GM21515 (cell line): ENCODE data around the gene UBE2C.
"Not testable (repeated sequence)": the region's sequence is repeated elsewhere in the genome, so short reads cannot be mapped to it uniquely, and the experiment has no call there.

Experiments
- ATAC-seq: cut with Tn5 transposase; IDR thresholded peaks from one replicate; pipeline ENCODE4 v1.9.1; 2021; ENCODE audit not compliant: unreplicated experiment

The UBE2C gene

DNA sequence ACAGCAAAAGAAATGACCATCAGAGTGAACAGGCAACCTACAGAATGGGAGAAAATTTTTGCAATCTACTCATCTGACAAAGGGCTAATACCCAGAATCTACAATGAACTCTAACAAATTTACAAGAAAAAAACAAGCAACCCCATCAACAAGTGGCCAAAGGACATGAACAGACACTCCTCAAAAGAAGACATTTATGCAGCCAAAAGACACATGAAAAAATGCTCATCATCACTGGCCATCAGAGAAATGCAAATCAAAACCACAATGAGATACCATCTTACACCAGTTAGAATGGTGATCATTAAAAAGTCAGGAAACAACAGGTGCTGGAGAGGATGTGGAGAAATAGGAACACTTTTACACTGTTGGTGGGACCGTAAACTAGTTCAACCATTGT, 14.9 kb upstream of the UBE2C start:
- not testable (repeated sequence) for ATAC-seq

DNA sequence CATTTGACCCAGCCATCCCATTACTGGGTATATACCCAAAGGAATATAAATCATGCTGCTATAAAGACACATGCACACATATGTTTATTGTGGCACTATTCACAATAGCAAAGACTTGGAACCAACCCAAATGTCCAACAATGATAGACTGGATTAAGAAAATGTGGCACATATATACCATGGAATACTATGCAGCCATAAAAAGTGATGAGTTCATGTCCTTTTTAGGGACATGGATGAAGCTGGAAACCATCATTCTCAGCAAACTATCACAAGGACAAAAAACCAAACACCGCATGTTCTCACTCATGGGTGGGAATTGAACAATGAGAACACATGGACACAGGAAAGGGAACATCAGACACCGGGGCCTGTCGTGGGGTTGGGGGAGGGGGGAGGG, 14.5 kb upstream of the UBE2C start:
- not testable (repeated sequence) for ATAC-seq

DNA sequence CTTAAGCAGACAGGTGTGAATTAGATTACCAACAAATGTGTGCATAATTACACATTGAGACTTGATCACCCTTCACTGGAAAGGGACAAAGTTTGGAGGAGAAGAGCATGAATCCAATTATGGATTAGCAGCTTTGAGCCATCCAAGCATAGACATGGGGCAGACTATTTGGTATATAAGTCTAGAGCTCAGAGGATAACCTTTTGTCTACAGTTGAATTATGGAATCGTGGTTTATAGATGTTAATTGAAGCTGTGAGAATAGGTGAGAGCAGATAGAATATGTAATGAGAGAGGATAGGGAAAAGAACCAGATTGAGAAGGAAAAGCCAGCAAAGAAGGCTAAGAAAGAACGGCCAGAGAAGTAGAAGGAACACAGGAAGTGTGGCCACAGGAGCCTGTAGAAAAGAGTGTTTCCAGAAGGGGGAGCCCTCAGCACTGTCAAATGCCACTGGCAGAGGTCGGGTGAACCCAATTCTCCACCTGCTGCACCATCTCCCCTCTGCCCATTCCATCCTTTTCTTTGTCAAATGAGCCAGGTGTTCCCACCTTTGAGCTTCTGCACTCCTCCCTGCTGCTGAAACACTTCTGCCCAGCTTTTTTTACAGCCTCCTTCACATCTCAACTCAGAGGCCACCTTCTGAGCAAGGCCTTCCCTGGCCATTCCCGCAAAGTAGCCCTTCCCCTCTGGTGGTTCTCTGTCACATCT, 13.4 kb upstream of the UBE2C start:
- ATAC-seq = no peak

DNA sequence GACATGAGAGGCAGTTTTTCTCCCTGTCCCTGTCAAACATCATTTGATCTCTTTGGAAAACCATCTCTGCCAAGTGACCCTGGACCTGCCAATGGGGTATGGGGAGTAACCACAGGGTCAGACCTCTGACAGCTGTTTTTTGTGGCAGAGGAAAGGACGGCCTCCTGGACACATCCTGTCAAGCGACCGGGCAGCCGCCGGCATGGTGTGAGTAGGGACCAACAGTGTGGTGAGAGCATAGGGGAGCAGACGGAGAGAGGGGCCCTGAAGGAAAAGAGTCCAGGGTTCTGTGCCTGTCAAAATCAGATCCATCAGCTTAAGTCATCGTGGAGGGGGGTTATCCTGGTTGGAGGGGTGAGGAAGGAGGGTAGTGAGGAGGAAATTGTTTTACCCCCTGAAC, 10.6 kb upstream of the UBE2C start:
- ATAC-seq = no peak

DNA sequence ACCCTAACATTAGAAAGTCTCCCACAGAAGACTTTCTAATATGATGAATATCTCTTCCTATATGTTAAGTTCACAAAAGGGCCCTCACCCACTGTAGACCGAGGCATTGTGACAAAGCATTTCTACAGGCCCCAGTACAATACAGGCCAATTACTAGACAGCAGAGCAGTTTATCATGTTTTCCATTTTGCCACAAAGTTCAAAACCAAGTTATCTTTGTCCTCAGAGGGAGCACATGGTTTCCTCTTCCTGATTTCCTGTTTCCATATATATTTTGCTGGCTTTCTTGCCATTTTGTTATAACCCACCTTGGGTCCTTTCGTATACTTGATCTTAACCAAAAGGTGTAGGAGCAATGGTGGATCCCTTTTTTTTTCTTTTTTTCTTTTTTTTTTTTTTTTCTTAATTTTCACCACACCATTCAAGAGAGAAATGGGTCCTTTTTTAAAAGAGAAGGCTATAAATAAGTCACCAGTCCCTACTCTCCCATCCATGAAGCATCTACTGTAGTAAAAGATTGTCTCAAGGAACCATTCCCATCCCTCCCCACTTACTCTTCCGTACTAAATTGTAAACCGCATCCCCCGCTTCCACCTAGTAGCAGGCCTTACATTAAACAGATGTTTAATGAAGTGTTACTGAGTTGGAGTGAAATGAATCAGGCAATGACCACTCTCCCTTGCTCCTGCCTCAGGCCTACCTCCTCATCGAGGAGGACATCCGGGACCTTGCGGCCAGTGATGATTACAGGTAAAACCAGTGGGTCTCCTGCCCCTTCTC, 2.1 kb upstream of the UBE2C start:
- ATAC-seq = no peak

DNA sequence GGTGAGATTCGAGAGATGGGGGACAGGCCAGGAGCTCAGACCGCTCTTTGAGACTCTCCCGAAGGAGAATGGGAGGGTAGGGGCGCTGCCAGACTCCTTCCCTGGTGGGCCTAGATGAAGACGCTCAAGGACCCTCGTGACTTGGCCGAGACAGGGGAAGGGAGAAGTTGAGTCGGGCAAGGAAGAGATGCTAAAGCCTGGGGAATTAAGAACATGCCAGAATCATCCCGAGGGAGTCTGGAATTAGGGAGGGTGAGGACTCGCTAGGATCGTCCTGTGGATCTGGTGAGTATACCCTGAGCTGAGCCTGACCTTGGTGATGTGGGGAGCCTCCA, 529 bp downstream of the UBE2C start:
- no peak for ATAC-seq

DNA sequence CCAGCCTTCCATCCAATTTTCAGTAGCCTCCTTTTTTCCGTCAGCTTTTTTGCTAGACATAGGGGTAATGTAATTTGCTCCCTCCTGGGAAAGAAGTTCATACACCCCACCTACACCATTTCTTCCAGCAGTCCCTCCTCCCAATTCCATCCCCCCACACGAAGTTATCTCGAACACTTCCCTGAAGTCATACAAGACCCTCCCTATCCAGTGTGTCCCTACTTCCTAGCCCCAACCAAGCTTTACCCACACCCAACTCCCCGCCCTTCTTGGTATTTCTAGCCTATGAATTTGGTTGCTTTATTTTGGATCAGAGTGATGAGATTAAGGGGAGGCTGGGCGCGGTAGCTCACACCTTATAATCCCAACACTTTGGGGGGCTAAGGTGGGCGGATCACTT, 1.0 kb downstream of the UBE2C start:
- ATAC-seq = no peak

DNA sequence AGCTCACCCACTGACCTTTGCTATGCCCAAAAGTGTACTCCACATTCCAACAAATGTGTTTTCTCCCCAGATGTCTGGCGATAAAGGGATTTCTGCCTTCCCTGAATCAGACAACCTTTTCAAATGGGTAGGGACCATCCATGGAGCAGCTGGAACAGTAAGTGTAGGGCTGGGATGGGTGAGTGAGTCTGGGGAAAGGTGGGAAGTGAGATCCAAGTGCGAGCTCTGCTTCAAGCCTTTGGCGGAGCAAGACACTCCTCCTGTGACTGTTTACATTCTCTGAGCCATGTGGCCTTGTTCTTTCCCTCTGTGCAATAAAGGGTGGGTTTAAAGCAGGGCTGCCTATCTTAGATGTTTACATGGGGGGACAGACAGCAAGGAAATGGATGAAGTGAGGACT, 1.9 kb downstream of the UBE2C start:
- no peak for ATAC-seq

DNA sequence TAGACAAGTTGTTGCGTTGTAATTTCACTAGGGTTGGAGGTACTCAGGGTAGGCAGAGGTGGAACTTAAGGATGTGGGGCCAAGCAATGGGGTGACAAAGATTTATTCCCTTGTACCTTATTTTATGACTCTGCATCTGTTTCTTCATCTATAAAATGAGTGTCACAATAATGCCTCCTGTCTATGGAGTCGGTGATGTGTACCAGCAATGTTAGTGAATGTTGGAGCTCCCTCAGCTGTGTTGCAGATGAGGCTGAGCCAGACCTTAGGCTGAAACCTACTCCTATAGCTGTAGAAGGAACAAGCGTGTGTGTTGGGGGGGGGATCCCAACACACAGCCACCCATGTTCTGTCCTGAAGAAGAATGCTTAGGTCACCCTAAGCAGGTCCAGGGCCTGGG, 4.5 kb downstream of the UBE2C start:
- no peak for ATAC-seq

DNA sequence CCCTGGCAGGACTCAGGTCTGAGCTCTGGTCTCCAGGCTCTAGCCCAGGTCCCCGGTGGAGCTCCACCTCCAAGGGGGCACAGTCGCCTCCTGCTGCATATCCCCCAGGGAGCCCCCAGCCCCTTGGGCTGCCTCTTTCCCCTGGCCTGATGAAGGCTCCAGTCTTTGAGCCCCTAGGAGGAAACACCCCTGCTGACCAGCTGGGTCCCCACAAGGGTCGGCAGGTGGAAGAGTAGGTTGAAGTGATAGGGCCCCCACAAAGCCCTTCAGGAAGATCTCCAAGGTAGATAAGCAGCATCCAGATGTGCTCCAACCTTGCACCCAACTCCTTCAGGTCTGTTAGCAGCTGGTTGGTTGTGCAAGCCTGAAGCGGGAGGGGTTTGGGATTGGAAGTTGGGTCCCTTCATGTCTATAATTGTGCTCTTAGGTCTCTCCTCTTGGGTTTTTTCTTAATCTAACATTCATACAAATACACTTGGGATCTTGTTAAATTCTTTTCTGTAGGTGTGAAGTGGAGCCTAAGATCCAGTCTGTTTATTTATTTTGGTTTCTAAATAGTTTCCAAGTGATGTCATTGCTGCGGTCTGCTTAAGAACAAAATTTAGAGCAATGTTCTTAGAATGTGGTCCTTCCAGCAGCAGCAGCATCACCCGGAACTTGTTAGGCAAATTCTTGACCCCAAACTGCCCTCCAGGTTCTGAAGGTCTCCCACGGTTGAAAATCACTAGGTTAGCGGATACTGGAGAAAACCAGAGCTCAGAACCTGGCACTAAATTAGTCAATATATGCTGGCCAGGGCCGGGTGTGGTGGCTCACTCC, 5.1 kb downstream of the UBE2C start:
- ATAC-seq = no peak

DNA sequence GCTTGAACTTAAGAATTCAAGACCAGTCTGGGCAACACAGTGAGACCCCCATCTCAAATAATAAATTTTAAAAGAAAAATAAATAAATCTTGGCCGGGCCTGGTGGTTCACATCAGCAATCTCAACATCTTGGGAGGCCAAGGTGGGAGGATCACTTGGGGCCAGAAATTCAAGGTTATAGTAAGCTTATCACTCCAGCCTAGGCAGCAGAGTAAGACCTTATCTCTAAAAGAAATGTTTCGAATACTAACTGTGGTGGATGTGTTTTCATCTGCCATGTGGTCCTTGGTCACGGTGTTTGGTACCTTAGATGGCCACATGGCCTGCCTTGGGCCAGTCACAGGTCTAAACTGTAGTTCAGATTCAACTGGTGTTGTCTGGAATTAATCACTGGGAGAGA, 5.8 kb downstream of the UBE2C start:
- no peak for ATAC-seq

DNA sequence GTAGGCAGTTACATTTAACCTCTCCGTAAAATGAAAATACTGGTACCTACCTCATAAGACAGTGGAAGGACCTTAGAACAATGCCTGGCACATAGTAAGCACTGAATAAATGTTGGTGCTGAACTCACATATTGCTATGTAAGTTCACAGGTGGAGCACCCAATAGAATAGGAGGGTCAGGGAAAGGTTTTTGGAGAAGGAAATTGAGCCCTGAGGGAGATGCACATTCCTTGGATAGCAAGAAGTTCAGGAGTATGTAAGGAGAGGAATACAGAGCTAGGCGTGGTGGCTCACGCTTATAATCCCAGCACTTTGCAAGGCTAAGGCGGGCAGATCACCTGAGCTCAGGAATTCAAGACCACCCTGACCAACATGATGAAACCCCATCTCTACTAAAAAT, 7.0 kb downstream of the UBE2C start:
- no peak for ATAC-seq

DNA sequence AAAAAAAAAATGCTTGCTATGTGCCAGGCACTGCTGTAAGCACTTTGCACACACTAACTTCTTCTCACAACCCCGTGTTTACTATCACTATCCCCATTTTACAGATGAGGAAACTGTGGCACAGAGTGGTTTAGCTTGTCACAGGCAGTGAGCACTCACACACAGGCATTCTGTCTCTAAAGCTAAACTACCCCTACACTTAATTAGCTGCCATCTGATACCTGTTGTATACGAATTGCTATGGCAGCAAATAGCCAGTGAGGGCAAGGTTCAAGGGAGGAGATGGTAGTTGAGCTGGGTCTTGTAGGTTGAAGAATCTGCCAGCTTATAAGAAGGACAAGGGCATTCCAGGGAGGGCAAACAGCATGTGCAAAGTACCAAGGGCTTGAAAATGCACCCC, 9.5 kb downstream of the UBE2C start:
- ATAC-seq = no peak

DNA sequence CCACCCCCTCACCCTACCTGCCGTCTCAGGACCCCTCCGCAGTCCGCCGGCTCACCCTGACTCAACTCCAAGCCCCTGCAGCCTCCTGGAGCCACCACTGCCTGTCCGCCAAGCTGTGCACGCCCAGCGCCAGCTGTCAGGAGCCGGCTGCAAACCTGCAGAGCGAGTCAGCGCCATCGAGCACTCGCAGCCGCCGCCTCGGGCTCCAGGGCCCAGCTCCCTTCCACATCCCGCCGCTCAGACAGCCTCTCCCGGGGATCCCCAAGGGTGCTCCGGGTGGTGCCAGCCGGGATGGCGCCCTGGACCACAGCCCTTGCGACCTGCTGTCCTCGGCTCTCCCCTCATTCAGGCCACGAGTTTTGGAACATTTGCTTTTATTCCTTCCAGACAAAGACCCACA, 10.4 kb downstream of the UBE2C start:
- no peak for ATAC-seq

DNA sequence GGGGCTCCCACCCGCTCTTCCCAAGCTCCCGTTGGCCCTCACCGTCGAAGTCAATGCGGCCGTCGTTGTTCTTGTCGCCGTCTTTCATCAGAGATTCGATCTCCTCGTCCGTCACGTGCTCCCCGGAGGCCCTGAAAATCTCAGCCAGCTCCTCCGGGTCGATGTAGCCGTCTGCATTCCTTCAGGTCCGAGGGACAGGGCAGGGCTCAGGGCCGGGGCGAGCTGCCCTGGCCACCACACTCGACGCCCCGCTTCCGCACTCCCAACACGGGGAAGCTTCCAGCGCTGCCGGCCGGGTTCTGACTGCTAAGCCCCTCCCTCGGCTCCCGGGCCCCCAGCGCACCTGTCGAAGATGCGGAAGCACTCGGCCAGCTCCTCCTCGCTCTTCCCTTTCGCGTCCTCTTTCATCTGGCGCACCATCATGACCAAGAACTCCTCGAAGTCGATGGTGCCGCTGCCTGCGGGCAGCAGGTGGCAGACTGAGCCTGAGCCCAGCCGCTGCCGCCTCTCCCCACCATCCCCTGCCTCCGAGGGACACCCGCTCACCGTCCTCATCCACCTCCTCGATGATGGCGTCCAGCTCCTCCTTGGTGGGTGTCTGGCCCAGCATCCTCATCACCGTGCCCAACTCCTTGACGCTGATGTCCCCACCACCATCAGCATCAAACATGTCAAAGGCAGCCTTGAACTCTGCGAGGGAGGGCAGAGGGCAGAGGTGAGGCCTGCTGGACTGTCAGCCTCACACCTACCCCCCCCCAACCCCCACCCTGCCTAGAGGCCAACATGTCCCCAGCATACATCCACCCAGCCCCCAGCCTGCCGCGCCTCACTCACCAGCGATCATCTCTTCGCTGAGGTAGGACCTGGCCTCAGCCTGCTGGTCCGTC, 11.7 kb downstream of the UBE2C start:
- no peak for ATAC-seq

DNA sequence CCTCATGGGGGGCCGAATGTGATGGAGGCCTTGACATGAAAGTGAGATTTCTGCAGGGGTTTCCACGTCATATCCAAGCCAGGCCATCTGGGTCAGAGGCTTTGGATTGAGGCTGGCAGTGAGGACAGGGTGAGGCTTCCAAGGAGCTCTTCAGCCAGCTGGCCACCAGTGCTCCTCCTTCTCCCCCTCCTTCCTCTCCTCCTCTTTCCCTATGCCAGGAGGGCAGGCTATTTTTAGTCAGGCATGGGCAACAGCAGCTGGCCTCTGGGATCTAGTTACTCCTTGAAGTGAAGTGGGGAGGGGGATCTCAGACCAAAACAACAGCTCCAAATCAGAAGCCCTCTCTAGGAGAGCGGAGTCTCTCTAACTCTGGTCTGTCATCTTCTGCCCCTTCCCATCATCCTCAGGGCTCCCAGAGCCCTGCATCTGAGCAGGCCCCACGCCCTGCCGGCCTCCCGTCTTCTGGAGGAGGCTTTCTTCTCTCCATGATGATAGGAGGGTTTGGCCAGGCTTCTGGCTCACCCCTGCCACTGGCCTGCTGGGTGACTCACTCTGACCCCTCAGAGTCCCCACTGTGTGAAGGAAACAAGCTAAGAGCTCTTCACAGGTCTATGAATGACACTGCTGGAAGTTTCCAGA, 14.1 kb downstream of the UBE2C start:
- no peak for ATAC-seq

DNA sequence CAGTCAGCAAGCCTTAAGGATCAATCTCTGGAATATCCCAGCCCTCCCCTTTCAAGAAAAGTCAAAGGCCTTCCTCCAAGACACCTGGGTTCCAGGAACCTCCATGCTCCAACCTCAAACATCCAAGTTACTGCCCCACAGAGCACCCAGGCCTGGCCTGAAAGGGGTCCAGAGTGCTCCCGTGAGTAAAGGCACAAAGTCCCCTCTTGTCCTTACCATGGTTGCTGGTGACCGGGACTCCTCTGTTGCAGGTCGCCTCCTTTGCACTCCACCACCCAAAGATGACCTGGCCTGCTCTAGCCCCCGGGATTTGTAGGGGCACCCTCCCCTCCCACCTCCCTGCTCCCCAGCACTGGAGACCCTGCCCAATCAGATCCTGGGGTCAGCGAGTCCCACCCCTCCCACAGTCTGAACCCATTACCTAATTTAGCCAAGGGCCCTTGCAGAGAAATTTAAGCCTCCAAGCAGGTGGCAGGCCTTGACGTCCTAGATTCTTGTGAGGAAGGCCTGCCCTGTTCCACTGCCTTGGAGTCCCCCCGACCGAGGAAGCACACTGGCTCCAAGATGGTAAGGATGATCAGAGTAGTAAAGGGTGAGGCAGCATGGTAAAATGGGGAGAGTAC, 14.7 kb downstream of the UBE2C start, which contains the start of gene TNNC2:
TSS of gene TNNC2 (minus strand) at position 283 of the 623 bp plus-strand sequence. CDS start at position 219, 64 bp downstream.
- no peak for ATAC-seq

DNA sequence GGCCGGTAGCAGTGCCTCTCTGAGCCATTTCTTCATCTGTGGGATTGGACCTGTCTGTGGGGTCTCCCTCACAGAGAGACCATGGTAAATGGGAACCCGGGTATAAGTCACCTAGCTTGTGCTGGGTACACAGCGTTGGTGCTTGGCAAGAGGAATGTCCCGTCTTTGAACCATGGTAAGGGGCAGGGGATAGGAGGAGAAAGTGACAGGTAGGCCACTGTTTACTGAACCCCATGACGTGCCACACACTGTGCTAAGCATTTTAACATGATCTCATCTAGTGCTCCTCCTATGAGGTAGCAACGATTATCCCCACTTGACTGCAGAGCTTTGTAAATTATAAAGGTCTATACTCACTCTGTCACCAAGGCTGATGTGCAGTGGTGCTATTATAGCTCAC, 15.3 kb downstream of the UBE2C start:
- no peak for ATAC-seq

DNA sequence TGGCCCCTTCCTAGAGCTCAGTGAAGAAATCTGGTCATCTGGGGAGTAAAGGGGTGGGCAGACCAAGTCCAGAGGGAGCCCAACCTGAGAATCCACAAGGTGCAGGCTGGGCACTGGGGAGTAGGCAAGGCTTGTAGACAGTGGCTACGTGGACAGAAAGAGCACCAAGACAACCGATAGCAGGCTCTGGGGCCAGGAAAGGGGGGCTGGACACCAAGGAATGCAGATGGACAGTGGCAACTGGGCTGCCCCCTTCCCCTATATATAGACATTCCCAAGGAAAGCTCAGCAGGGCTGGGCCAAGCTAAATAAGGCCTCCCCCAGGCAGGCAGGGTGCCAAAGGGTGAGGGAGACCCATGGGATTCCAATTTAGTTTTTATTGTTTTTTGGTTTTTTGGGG, 16.1 kb downstream of the UBE2C start:
- no peak for ATAC-seq

DNA sequence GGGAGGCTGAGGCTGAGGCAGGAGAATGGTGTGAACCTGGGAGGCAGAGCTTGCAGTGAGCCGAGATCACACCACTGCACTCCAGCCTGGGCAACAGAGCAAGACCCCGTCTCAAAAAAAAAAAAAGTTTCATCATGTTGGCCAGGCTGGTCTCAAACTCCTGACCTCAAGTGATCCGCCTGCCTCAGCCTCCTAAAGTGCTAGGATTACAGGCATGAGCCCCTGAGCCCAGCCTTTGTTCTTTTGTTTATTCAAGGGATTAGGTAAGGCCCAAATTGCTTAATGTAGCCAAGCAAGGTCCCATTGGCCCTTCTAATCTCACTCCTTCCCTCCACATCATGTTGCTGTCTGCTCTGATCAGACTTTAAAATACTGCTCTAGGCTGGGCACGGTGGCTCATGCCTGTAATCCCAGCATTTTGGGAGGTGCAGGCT, 17.2 kb downstream of the UBE2C start:
- ATAC-seq = not testable (repeated sequence)
